MCF 10A (cell line): Measurements from ENCODE around the gene ZNF501. TPM values are rescaled to one million over a fixed set of nuclear protein-coding genes. Genes with fewer than 3 reads are reported as not detected.

Source experiments
- total RNA-seq: library from RNA; stranded (reverse); gene quantifications from 2 replicates; pipeline ENCODE4 v1.2.3, GENCODE V29; 2022

The ZNF501 gene
- total RNA-seq, 1 experiment from 2014 or later, result 0.40 TPM

Other genes starting within 250 kb of the ZNF501 start
- gene ZKSCAN7, start 174.4 kb upstream of the ZNF501 start, total RNA-seq, result not detected in 2 replicates
- gene ZNF660, start 144.7 kb upstream of the ZNF501 start, total RNA-seq, result not detected in 2 replicates
- gene ZNF197, start 104.6 kb upstream of the ZNF501 start, total RNA-seq, result 15.6 and 15.8 TPM in 2 replicates
- gene ZNF35, start 80.9 kb upstream of the ZNF501 start, total RNA-seq, result 9.9 and 12.7 TPM in 2 replicates
- 2.4 and 2.8 TPM in 2 replicates for gene ZNF502, start 17.0 kb upstream of the ZNF501 start, total RNA-seq
- 17.7 and 18.2 TPM in 2 replicates for gene KIAA1143, start 32.0 kb downstream of the ZNF501 start, total RNA-seq
- gene KIF15, start 32.2 kb downstream of the ZNF501 start, total RNA-seq, result 5.6 and 10.6 TPM in 2 replicates
- 27.6 and 27.8 TPM in 2 replicates for gene TMEM42, start 132.3 kb downstream of the ZNF501 start, total RNA-seq
- gene TGM4, start 145.0 kb downstream of the ZNF501 start, total RNA-seq, result 1.1 and 2.5 TPM in 2 replicates
- 37.7 and 40.1 TPM in 2 replicates for gene ZDHHC3, start 246.5 kb downstream of the ZNF501 start, total RNA-seq
- 59.7 and 73.3 TPM in 2 replicates for gene EXOSC7, start 246.6 kb downstream of the ZNF501 start, total RNA-seq